GM21786 (cell line): ENCODE measurements around the gene GPC4.
"Not testable (repeated sequence)": the region's sequence is repeated elsewhere in the genome, so short reads cannot be mapped to it uniquely, and the experiment has no call there.

ENCODE experiments used
- ATAC-seq: cut with Tn5 transposase; IDR thresholded peaks from one replicate; pipeline ENCODE4 v1.9.1; 2021; ENCODE audit not compliant: unreplicated experiment

The GPC4 gene

DNA sequence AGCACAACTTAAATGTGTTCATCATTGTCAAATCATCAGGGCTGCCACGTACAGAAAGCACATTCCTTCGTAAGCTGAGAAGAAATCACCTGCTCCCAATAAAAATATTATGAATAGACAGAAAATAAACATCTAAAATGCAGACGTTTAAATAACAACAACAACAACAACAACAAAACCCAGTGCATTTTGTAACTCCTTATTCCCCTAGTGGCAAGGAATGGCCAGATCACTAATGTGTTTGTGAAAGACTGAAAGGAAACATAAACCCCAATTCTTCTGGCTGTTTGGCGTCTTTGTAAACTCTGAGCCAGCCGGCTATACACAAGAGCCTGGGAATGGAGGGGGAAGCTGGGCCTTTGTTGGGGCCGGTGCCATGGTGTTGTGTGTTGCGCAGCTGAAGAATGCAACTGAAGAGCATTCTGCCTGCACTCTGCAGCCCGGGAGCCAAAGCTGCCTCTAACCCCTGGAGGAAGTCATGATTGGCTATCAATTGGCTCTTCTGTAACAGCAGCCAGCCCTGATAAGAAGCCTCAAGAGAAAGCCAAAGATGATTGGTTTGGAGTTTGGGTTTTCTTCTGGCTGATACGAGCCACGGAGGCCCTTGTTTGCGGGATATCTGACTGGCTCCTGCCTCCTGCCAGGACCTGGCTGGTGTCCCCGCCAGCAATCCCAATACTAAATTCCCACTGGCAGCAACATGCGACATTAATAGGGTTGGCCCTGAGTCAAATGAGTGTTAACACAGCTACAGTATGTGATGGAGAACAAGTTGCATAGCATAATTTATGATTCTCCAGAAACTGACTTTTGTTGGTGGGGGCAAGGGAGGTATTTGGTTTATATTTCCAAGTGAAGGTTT, 107.4 kb downstream of the GPC4 start:
- ATAC-seq: no peak

DNA sequence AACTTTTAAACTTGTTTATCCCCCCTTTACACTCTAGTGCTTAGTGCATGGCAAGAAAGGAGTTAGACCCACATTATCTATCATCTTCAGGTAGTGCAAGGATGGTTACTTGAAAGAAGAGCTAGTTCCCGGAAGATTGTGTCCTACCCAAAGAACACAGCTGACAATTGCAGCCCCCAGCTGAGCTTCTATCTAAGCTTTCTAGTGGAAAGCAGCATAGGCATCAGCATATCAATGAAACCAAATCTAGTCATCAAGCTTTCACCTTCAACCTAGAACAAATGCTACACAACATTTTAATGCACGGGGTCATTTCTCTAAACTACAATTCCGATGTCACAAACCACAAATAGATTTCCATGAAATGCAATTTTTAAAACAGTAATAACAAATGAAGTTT, 108.2 kb downstream of the GPC4 start:
- ATAC-seq: no peak

DNA sequence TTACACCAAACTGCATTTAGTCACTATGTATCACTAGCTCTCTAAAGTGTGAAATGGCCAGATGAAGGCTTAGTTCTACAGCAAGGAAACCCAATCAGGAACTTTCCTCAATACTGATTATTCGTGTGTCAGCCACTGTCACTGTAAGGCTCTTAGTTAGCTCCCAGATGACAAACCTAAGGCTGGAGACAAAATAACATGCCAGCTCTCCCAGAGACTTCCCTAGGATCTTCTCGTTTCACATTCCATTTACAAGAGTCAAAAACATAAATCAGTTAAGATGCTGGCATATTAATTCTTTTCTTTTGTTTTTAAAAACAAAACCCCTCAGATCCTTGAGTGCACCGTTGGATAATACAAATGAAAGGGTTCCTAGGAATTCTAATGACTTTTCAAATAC, 109.0 kb downstream of the GPC4 start:
- no peak for ATAC-seq

DNA sequence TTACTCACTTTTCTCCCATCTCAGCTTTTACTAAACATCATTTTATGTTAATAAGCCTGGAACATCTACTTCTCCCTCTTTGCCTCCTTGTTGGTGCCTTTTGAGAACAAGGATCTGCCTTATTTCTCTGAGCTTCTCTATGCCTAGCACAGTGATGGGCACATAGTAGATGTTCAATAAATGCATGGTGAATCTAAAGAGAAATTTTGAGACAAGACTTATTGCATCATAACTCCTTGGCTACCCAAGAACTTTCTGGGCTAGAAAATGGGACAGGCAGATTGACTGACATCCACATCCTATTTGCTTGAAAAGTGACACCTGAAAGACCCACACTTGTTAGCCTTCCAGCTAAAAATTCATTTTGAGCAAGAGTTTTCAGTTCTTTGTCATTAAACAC, 109.9 kb downstream of the GPC4 start:
- ATAC-seq: no peak

DNA sequence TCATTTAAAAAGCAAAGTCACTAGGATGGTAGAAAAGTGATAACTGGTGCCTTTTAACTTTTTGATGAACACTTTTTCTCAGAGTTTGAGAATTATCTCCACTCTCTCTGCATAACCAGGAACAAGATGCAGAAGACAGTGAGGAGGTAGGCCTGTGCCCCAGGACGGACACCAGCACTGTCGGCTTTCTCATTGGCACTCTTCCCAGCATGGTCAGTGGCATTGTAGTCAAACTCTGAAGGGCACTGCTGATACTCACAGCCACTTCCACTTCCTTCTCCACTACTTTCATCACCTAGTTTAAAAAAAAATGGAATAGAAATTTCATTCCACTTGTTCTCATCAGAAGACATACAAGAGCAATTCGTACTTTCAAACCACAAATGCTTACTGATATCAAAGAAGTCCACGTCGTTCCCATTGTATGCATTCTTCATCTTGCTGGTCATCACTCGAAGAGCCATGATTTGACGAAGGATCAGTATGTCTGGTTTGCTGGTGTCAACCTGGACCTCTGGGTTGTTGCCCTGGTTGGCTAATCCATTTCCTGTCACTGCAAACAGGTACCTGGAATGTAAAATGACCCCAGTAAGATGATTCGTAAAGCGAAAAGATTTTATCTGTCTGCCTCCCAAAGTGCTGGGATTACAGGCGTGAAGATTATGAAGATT, 112.4 kb downstream of the GPC4 start:
- no peak for ATAC-seq

DNA sequence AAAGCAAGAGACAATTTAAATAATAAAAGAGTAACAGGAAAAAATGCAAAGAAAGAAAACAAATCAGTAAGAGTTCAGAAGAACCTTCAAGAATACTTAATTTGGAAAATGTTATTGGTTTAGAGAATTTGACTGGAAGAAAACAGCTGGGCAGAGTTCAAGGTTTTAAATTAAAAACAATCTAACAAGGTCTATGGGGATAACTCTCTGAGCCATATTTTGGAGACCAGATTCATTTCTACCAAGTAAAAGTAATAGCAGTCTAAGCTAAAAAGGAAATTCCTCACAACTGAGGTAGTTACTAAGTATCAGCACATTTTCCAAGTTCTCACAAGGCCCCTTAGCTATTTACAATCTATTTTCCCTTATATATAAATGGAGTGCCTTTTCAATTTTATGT, 114.7 kb downstream of the GPC4 start:
- ATAC-seq: no peak

DNA sequence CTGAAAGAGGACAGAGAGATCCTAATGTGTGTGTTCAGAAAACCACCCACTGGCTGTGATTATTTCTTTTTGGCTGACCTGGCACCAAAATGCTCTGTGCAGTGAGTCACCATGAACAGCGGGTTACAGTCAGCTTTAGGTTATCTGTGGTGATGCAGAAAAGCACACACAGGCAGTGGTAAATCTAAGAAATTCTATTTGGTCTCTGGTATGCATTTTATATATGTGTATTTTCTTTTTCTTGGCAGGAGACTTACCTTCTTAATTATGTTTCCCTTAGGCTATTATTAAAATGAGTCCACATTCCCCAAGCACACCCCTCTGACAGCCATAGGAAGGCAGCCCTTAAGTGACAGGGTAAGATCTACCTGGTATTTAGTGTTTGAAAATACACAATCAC, 118.0 kb downstream of the GPC4 start:
- ATAC-seq: no peak

DNA sequence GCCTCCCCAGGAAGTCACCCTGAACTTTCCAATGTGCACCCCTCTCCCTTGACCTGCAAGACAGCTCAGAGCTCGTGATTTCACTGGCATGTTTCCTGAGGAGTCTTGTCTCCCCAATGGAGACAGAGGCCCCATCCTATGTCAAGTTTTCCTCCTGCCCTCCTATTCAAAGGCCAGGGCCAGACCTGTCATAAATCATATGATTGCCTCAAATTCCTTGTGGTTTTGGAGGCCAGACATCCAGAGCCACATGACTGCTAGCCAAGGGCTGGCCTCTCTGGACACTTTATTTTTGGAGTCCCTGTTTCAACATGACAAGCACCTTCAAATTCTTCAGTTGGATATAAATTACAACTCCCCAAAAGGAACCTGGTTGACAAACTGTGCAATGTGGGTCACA, 121.2 kb downstream of the GPC4 start:
- no peak for ATAC-seq

DNA sequence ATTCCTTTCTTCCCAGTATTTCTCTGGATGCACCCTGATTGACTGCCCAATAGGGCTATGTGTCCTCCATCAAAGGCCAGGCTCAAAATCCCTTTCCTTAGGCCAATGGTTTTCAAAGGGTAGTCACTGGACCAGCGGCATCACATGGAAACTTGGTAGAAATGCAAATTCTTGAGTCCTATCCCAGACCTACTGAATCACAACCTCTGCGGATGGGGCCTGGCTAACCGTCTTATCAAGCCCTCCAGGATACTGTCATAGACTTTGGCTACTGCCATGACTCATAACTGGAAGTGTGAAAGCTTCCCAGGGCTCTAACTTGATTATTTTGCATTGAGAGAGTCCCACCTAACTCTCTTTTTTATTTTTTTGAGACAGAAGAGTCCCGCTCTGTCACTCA, 125.2 kb downstream of the GPC4 start:
- no peak for ATAC-seq

DNA sequence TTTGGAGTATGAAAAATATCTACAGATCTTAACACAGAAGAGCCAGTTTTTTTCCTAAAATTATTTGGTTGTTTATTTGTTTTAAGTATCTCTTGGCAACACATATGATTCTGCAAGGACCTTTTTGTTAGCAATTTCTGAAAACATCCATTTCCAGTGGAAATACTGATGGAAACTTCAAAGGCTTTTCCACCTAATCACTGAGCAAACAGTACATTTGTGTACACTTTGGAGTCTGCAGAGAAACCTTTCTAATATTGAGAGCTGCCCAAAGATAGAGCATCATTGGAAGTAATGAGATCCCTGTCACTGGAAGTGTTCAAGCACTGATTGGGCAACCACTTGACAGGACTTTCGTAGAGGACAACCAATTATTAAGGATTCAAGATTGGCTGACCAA, 127.4 kb downstream of the GPC4 start:
- ATAC-seq: no peak

DNA sequence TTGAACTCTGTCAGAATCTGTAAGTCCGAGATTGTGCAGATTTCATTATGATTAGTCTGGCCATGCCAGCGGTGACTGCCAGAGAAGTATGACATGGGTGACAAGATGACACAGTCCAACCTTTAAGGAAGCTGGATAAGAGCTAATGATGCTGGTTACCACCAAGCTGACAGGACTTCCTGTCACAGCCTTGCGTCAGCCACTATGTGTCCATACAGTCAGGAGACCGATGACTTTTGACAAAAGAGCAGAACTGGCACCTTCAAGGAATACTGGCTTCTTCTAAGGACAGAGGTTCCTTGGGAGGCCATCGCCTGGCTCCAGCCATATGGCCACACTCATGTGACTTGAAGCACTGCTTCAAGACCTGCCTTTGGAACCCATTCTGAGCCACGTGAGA, 129.9 kb downstream of the GPC4 start:
- ATAC-seq: no peak

DNA sequence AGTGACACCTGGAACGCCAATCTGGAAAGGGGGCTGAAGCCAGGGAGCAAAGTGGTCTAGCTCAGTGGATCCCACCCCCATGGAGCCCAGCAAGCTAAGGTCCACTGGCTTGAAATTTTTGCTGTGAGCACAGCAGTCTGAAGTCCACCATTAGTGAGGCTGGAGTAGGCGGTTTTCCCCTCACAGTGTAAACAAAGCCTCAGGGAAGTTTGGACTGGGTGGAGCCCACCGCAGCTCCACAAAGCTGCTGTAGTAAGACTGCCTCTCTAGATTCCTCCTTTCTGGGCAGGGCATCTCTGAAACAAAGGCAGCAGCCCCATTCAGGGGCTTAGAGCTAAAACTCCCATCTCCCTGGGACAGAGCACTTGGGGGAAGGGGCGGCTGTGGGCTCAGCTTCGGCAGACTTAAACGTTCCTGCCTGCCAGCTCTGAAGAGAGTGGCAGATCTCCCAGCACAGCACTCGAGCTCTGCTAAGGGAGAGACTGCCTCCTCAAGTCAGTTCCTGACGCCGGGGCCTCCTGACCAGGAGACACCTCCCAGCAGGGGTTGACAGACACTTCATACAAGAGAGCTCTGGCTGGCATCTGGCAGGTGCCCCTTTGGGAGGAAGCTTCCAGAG, 136.1 kb downstream of the GPC4 start:
- not testable (repeated sequence) for ATAC-seq

DNA sequence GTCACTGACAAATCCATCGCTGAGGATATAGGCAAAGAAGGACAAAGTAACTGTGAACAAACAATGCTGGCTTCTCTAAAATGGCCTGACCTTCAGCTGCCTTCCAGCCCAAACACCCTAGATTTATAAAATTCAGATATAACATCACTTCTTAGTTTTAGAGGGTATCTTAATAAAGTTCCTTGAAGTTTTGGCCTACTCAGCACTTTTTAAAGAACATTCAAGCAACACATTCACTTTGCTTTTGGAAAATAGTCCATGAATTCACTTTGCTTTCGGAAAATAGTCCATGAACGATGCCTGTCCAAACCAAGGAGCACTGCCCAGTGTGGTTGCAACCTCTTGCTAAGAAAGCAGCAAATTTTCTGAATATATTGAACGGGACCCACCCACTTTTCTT, 142.1 kb downstream of the GPC4 start:
- ATAC-seq: no peak

DNA sequence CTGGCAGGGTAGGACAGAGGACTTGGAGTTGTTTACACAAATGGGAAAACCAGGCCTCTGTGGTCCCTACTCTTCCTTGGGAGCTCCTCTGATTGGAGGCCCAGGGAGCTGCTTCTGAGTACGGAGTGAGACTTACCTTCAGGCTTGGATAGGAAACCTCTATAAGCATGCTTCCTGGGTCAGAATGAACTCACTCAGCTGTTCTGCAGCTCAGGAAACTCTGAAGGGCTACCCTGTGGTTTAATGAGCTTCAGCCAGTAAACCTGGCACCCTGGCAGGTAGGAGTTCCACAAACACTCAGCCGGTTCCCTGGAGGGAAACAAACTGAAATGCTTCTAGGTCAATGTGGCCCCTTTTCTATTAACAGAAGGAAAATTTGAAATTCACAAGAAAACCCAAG, 146.1 kb downstream of the GPC4 start:
- no peak for ATAC-seq

DNA sequence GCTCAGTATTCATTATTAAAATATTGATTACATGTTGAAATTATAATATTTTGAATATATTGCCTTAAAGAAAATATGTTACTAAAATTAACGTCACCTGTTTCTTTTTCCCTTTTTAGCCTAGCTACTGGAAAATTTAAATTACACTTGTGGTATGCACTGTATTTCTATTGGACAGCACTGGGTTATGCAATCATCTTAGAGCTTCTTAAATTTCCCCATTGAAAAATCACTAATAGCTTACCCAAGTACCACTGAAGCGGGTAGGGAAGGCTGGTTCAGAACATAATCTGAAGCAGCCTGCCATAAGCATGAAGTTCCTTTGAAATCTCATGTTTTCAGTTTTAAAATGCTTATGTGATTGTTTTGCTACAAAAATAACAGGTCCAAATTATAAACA, 147.7 kb downstream of the GPC4 start:
- no peak for ATAC-seq

DNA sequence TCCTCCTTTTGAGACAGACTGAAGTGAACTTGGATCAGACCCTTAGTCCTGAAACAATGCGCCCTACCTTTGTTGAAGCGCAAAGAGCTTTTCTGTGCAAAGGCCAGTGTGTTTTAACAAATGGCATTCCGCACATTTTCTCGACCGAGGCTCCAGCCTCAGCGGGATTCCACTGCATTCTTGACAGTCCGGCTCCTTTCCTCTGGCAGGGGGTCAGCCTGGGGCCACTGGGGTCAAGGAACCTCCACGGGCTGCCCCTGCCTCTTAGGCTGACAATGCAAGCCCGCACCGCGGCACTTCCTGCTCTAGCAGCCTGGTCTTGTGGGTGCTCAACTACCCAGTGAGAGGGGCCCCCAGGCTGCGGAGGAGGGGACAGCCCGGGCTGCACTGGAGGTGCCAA, 150.0 kb downstream of the GPC4 start:
- no peak for ATAC-seq

DNA sequence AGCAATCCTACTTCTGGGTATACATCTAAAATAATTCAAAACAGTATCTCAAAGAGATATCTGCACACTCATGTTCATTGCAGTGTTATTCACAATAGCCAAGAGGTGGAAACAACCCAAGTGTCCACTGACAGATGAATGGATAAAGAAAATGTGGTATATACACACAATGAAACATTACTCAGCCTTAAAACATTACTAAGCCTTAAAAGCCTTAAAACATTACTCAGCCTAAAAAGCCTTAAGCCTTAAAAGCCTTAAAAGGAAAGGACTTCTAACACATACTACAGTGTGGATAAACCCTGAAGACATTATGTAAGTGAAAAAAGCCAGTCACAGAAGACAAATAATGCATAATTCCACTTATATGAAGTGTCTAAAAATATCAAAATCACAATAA, 156.8 kb downstream of the GPC4 start:
- ATAC-seq: no peak

DNA sequence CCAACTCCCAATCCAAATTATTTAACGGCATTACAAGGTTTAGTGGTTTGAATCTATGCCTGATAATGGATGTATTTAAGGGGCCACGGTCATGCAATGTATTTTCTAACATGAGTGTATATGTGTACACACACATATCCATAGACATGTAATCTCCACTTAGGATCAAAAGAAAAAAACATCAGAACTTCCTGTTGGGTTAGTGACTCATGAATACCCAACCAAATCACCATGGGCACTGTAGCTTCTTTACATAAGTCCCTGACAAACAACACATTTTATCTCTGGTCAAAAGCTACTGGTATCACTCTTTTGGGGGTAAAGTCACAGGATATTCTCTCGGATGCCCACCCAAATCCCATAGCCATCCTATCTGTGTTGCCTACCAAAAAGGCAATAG, 160.6 kb downstream of the GPC4 start:
- no peak for ATAC-seq

DNA sequence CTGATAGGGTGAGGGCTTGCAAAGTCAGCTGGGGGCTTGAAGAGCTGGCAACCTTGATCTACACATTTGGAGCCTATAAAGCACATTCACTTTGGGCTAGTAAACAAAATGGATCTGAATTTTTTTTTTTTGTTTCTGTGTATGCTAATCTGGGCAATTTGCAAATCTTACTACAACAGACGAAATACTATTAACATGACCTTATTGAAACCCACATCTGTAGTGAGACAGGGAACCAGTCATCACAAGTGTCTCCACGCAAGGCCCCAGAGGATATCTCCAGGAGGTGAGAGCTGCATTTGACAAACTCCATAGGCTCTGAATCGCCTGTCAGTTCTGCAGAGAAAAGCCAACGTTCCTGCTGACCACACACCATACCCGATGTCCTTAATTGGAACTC, 164.1 kb downstream of the GPC4 start:
- ATAC-seq: no peak

DNA sequence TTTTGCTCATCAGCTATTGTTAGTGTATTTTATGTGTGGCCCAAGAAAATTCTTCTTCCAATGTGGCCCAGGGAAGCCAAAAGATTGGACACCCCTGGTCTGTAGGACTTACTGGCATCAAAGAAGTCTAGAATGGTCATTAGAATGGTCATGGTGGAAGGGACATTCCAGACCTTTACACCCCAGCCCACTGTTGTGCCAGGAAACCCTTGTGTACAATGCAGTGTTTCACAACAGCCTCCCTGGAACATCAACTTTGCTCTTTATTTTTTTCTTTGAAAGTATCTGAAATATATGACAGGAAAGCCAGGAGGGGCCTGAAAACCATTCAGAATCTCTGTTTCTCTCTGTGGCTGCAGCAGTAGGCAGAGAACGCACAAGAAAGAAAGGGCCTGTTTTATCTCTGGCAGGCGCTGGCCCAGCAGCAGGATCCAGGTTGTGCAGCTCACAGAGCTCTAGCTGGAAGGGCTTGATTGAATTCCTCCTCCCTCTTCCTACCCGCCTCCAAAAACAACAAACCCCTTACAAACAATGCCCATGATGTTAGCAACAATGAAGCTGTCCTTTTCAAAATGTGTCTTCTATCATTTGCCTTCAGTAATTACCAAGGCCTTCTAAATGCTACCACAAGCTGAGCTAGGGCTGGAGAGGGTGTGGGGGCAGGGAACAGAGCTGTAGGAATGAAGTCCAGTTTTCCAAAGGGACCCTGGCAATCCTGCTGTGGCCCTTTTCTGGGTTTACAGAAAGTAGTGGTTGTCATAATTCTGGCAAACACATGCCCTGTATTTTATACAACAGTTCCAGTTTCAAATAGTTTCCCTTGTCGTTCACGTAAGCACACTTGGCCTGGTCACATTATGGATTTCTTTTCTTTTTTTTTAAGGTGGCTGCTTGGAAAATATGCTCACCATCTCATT, 164.8 kb downstream of the GPC4 start:
- ATAC-seq: no peak
